Measurements from ENCODE around the gene IGFBP6.

The IGFBP6 gene

DNA sequence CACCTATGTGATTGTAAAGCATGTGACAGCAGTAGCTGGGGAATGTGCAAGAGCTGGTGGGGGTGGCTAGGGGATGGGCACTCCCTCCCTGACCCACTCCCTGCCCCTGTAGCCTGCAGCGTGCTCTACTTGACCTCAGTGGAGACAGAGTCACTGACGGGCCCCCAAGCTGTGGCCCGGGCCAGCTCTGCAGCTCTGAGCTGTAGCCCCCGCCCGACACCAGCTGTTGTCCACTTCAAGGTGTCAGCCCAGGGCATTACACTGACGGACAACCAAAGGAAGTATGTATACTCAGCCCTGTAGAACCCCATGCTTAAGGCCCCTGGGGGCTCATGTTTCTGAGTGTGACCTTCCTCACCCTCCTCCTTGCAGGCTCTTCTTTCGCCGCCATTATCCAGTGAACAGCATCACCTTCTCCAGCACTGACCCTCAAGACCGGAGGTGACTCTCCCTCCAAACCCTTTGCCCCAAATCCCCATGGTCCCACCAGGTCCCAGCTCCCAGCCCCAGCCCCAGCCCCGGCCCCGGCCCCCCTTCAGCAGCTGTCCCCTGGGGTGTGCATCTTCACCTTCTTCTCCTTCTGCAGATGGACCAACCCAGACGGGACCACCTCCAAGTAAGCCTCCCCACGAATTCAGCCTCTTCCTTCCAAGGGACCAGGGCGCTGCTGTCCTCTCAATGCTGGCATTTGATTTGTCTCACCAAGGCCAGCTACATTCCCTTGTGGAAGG, 34.3 kb upstream of the IGFBP6 start:
- TF ChIP-seq GATA2 (IDR thresholded peaks at IDR 0.05; ENCODE audit: low read depth, low read length) (no peak), GATA3 (IDR thresholded peaks at IDR 0.05; ENCODE audit: low read depth, low read length) (no peak)

DNA sequence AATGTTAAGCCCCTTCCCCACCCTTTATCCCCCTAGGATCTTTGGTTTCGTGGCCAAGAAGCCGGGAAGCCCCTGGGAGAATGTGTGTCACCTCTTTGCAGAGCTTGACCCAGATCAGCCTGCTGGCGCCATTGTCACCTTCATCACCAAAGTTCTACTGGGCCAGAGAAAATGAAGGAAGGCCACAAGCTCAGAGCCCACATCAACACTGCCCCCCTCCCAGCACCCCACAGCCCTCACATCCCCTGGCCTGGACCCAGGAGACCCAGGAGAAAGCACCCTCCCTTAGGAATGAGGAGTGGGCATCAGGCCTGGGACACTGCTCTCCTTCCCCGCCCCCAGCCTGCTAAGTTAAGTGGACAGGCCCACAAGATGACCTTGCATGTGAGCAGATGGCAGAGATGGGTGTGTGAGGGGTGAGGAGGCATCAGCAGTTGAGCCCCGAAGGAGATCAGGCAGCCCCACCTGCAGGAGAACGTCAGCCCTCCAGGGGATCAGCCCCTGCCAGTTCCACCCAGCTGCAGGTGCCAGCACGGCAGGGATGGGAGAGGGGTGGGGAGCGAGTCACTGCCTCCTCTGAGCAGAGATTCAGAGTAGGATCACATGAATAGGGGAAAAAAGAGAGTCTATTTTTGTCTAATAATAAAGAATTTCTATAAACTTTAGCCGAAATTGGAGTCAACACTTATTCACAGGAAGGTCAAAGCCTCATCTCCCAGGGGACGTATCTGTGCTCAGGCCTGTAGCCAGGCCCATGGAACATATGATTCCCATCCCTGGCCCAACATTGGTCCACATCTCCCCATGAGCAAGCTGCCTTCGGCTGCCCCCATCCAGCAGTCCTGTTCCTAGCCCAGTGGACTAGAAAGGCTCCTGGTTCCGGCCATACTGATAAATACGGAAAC, 33.5 kb upstream of the IGFBP6 start:
- TF ChIP-seq GATA2 (IDR thresholded peaks at IDR 0.05; ENCODE audit: low read depth, low read length) = no peak
- no peak for TF ChIP-seq GATA3 (IDR thresholded peaks at IDR 0.05; ENCODE audit: low read depth, low read length)

GRCh38 chr12:53064613-53065436, 32.6 kb upstream of the IGFBP6 start:
- TF ChIP-seq GATA2 (IDR thresholded peaks at IDR 0.05; ENCODE audit: low read depth, low read length) = no peak
- no peak for TF ChIP-seq GATA3 (IDR thresholded peaks at IDR 0.05; ENCODE audit: low read depth, low read length)

DNA sequence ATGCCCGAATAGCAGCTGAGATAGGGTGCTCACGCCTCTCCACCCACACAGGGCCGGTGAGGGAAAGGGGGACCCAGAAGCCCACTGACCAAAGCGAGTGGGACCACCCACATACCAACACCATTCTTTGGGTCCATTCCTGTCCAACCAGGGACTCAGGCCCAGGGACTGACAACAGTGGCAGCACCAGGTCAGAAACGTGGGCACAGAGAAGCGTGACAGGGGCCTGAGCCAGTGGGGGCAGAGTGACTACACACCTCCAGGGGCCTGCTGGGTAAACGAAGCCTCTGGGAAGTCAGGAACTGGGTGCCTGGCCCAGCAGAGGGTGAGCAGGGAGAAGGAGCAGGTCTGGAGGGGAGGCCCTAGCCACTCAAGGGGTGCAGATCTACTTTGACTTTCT, 32.0 kb upstream of the IGFBP6 start:
- TF ChIP-seq GATA2 (IDR thresholded peaks at IDR 0.05; ENCODE audit: low read depth, low read length) = no peak
- TF ChIP-seq GATA3 (IDR thresholded peaks at IDR 0.05; ENCODE audit: low read depth, low read length) = no peak

- TF ChIP-seq GATA2 (IDR thresholded peaks at IDR 0.05; ENCODE audit: low read depth, low read length) (no peak), GATA3 (IDR thresholded peaks at IDR 0.05; ENCODE audit: low read depth, low read length) (no peak)
Observed at GRCh38 chr12:53065975-53066931, 31.2 kb upstream of the IGFBP6 start.

GRCh38 chr12:53067074-53067992, 30.1 kb upstream of the IGFBP6 start:
- TF ChIP-seq GATA2 (IDR thresholded peaks at IDR 0.05; ENCODE audit: low read depth, low read length) = no peak
- no peak for TF ChIP-seq GATA3 (IDR thresholded peaks at IDR 0.05; ENCODE audit: low read depth, low read length)

DNA sequence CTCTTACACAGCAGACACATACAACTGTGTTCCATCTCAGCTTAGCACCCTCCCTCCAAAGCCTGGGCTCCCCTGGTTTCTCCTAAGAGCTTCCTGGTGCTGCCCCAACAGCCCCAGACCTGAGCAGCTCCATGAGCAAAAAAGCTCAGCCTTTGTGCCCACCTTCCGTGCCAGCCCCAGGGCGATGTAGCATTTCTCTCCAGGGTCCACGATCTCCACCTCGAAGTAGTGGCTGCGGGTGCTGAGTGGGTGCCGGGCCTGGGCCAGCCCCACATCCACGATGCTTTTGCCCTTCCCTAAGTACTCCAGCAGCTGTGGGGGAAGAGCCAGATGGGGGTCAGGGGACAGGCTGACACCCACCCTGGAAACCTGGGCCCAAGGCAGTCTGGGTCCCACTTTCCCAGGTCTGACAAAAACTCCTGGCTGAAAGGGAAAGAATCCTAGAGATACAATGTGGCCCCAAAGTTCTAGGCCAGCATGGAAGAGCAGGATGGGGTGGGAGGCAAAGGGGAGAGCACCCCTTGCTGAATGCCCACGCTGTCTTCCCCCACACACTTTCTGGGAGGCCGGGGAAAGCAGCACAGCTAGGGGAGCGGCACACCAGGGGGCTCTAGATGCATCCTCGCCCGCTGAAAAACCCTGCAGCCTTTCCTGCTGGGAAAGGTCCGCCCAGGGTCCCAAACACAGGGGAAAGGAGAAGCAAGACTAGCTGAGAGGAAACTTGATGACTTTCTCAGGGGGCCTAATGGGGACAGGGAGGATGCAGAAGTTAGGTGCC, 29.3 kb upstream of the IGFBP6 start:
- TF ChIP-seq GATA3 (IDR thresholded peaks at IDR 0.05; ENCODE audit: low read depth, low read length) (no peak), GATA2 (IDR thresholded peaks at IDR 0.05; ENCODE audit: low read depth, low read length) (no peak)

- TF ChIP-seq GATA2 (IDR thresholded peaks at IDR 0.05; ENCODE audit: low read depth, low read length) (no peak), GATA3 (IDR thresholded peaks at IDR 0.05; ENCODE audit: low read depth, low read length) (no peak)
Observed at GRCh38 chr12:53068811-53069585, 28.5 kb upstream of the IGFBP6 start.

DNA sequence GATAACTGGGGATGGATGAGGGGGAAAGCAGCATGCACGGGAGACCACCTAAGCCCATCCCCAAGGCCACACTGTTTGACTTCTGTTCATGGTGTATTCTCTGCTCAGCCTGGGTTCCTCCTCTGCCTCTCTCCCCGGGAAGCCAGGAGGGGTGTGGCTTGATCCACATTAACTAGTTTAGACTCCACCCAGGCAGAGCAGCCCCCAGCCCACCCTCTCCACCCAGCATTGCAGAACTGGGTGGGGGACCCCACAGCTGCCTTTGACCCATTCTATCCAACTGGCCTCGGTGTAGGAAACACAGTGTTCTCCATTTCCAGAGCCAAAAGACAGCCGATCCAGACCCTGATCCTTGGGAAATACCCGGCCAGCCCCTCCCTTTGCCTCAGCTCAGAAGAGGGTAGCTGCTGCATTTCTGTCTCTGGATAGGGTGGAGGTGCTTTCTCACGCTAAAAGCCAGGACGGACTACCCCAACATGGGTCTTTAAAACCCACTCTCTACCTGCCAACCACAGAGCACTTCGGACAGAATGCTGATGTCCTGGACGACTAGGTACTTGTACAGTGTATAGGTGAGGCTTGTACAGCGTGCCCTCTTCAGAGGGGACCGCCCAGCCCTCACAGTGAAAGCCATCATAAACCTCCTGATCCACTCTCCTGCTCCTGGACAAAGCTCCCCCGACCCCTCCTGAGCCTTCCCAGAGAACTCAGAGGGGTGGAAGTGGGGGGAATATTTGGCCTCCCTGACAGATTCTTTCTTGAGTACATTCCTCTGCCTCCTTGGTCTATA, 27.7 kb upstream of the IGFBP6 start:
- no peak for TF ChIP-seq GATA3 (IDR thresholded peaks at IDR 0.05; ENCODE audit: low read depth, low read length)

- TF ChIP-seq GATA2 (IDR thresholded peaks at IDR 0.05; ENCODE audit: low read depth, low read length) (no peak), GATA3 (IDR thresholded peaks at IDR 0.05; ENCODE audit: low read depth, low read length) (no peak)
Observed at GRCh38 chr12:53070877-53071492, 26.5 kb upstream of the IGFBP6 start.

Data from SH-SY5Y (cell line).